Tibial artery (tissue), 4 donors: Measurements from ENCODE around the gene GPR161.
"Not testable (repeated sequence)": the region's sequence is repeated elsewhere in the genome, so short reads cannot be mapped to it uniquely, and the experiment has no call there.

Source experiments
- DNase-seq, 2 donors: peaks; one replicate each; pipeline ENCODE4 v3.0.0-alpha.2; 2019
- H3K27ac ChIP-seq, 2 donors: fragments of 200-600 bp; sonication (generic) in 1 of 2; 1 replicate in 1 of 2; 2 replicates in 1 of 2; pipeline ENCODE4 v1.5.1; 2018 to 2019; ENCODE audit warnings: mild to moderate bottlenecking in 1 of 2
- H3K27me3 ChIP-seq, 2 donors: fragments of 200-600 bp; sonication (generic) in 1 of 2; one replicate each; pipeline versions ENCODE4 v1.5.1 to v1.6.0; 2016 to 2019
- H3K36me3 ChIP-seq, 3 donors: fragments of 200-600 bp; sonication (generic) in 2 of 3; one replicate each; pipeline ENCODE4 v1.5.1; 2016 to 2019; ENCODE audit warnings: mild to moderate bottlenecking in 2 of 3
- H3K4me1 ChIP-seq, 4 donors: fragments of 200-600 bp; sonication (generic) in 2 of 4; 1 replicate in 3 of 4; 2 replicates in 1 of 4; pipeline ENCODE4 v1.5.1; 2016 to 2019
- H3K4me3 ChIP-seq, 2 donors: fragments of 200-600 bp; sonication (generic) in 1 of 2; 1 replicate in 1 of 2; 2 replicates in 1 of 2; pipeline ENCODE4 v1.5.1; 2018 to 2019; ENCODE audit warnings: mild to moderate bottlenecking in 2 of 2
- H3K9me3 ChIP-seq, 3 donors: fragments of 200-600 bp; sonication (generic) in 1 of 3; one replicate each; pipeline ENCODE4 v1.5.1; 2016 to 2019
- intact Hi-C: fragments of 100-400 bp; cut with DNase I; formaldehyde crosslinking; loops from one replicate; pipeline ENCODE4 v1.15.0; 2023; ENCODE audit warnings: low total_unique reads
- TF ChIP-seq, protein P1 (sequence below), 2 experiments: fragments of 200-600 bp in 1 of 2; fragments of 450-650 bp in 1 of 2; IDR thresholded peaks; one replicate each; pipeline ENCODE4 v1.5.1; 2017 to 2019; ENCODE audit warnings: antibody characterized with exemption in 2 of 2, mild to moderate bottlenecking in 1 of 2, moderate library complexity in 1 of 2

The GPR161 gene, protein sequence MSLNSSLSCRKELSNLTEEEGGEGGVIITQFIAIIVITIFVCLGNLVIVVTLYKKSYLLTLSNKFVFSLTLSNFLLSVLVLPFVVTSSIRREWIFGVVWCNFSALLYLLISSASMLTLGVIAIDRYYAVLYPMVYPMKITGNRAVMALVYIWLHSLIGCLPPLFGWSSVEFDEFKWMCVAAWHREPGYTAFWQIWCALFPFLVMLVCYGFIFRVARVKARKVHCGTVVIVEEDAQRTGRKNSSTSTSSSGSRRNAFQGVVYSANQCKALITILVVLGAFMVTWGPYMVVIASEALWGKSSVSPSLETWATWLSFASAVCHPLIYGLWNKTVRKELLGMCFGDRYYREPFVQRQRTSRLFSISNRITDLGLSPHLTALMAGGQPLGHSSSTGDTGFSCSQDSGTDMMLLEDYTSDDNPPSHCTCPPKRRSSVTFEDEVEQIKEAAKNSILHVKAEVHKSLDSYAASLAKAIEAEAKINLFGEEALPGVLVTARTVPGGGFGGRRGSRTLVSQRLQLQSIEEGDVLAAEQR

GRCh38 chr1:168136709-168137514, at the start of gene GPR161:
Gene GPR161 (minus strand): TSS chr1:168136930. CDS start chr1:168104850, 32,080 bp downstream.
- Histone ChIP-seq H3K9me3 (no peaks in the 10 kb centered on the region), H3K36me3 (no peaks in the 10 kb centered on the region), H3K27ac (peak within 1 kb of the TSS; percentile 84 to 85), H3K4me1 (peaks cover 0 to 23% (median 18%) of the 10 kb centered on the region in 4 donors), H3K27me3 (no peaks in the 10 kb centered on the region), H3K4me3 (peak within 1 kb of the TSS; percentile 86 to 94)
- intact Hi-C loops, result no loop called here
- DNase-seq, result peak; percentile 47 to 70
- TF ChIP-seq, protein P1, sequence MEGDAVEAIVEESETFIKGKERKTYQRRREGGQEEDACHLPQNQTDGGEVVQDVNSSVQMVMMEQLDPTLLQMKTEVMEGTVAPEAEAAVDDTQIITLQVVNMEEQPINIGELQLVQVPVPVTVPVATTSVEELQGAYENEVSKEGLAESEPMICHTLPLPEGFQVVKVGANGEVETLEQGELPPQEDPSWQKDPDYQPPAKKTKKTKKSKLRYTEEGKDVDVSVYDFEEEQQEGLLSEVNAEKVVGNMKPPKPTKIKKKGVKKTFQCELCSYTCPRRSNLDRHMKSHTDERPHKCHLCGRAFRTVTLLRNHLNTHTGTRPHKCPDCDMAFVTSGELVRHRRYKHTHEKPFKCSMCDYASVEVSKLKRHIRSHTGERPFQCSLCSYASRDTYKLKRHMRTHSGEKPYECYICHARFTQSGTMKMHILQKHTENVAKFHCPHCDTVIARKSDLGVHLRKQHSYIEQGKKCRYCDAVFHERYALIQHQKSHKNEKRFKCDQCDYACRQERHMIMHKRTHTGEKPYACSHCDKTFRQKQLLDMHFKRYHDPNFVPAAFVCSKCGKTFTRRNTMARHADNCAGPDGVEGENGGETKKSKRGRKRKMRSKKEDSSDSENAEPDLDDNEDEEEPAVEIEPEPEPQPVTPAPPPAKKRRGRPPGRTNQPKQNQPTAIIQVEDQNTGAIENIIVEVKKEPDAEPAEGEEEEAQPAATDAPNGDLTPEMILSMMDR (IDR thresholded peaks at IDR 0.05), result no peak

- intact Hi-C loops, H3K27ac ChIP-seq, H3K4me3 ChIP-seq, DNase-seq, H3K36me3 ChIP-seq, H3K9me3 ChIP-seq, H3K27me3 ChIP-seq: not testable (repeated sequence)
- peaks cover 0 to 20% (median 10%) of the 10 kb centered on the region in 4 donors for H3K4me1 ChIP-seq
Measured at GRCh38 chr1:168181063-168181720, 44.5 kb upstream of the GPR161 start.

GRCh38 chr1:168180148-168180524, 43.4 kb upstream of the GPR161 start:
- DNase-seq, result no peak
- Histone ChIP-seq H3K27ac (peak overlapping the region; percentile 88 to 91), H3K4me3 (peak overlapping the region; percentile 73 to 76), H3K36me3 (peaks cover 0 to 6% (median 3%) of the 10 kb centered on the region in 3 donors), H3K4me1 (peaks cover 0 to 20% (median 10%) of the 10 kb centered on the region in 4 donors), H3K9me3 (no peaks in the 10 kb centered on the region), H3K27me3 (no peaks in the 10 kb centered on the region)
- TF ChIP-seq, protein P1 (IDR thresholded peaks at IDR 0.05), result no peak
- intact Hi-C loops, result no loop called here

- no peak for DNase-seq
- Histone ChIP-seq H3K9me3 (no peaks in the 10 kb centered on the region), H3K36me3 (peaks cover 0 to 6% (median 0%) of the 10 kb centered on the region in 3 donors), H3K4me3 (peak overlapping the region; percentile 73 to 76), H3K27ac (peak overlapping the region; percentile 88 to 91), H3K4me1 (peaks cover 0 to 20% (median 10%) of the 10 kb centered on the region in 4 donors), H3K27me3 (no peaks in the 10 kb centered on the region)
- intact Hi-C loops, result loop anchor here (5.0 kb wide), 1 partner anchor 48 kb away; the partner anchor contains the start of gene SFT2D2
- TF ChIP-seq, protein P1 (IDR thresholded peaks at IDR 0.05), result no peak
Measured at GRCh38 chr1:168179438-168180147, 42.9 kb upstream of the GPR161 start.

- Histone ChIP-seq H3K9me3 (no peaks in the 10 kb centered on the region), H3K4me1 (peaks cover 0 to 19% (median 10%) of the 10 kb centered on the region in 4 donors), H3K4me3 (peak within 1 kb of the TSS; percentile 73 to 76), H3K27ac (peak within 1 kb of the TSS; percentile 88 to 91), H3K36me3 (no peaks in the 10 kb centered on the region), H3K27me3 (no peaks in the 10 kb centered on the region)
- TF ChIP-seq, protein P1 (IDR thresholded peaks at IDR 0.05), result peak; percentile 65 to 79
- peak; percentile 96 to 98 for DNase-seq
- intact Hi-C loops, result loop anchor here (5.0 kb wide), 1 partner anchor 48 kb away; the partner anchor contains the start of gene SFT2D2
Measured at GRCh38 chr1:168178638-168179437, 42.1 kb upstream of the GPR161 start, which contains the start of gene TIPRL. Gene TIPRL (plus strand): TSS chr1:168178962. CDS start chr1:168179078, 116 bp downstream.
